Activated effector memory CD4-positive, alpha-beta T cell treated with Interleukin-2 at 50 U/mL for 16 hours (primary cell): ENCODE data around the gene SUMO4.
"Not testable (repeated sequence)": the region's sequence is repeated elsewhere in the genome, so short reads cannot be mapped to it uniquely, and the experiment has no call there.

Experiments
- DNase-seq: peaks from one replicate; pipeline ENCODE4 v3.0.0-alpha.2; 2020

The SUMO4 gene

GRCh38 chr6:149435919-149436586 lies 36.0 kb downstream of the SUMO4 start:
- no peak for DNase-seq

GRCh38 chr6:149436647-149437046 lies 36.6 kb downstream of the SUMO4 start:
- DNase-seq, result no peak

- no peak for DNase-seq
Observed at GRCh38 chr6:149437212-149437611, 37.1 kb downstream of the SUMO4 start.

GRCh38 chr6:149438855-149439254 lies 38.8 kb downstream of the SUMO4 start:
- no peak for DNase-seq

GRCh38 chr6:149439626-149440025 lies 39.6 kb downstream of the SUMO4 start:
- no peak for DNase-seq

GRCh38 chr6:149440735-149441671 lies 40.9 kb downstream of the SUMO4 start:
- no peak for DNase-seq

- DNase-seq, result no peak
Observed at GRCh38 chr6:149441740-149442139, 41.7 kb downstream of the SUMO4 start.

GRCh38 chr6:149443411-149444181 lies 43.5 kb downstream of the SUMO4 start:
- no peak for DNase-seq

- DNase-seq, result not testable (repeated sequence)
Observed at GRCh38 chr6:149444360-149445094, 44.5 kb downstream of the SUMO4 start.

GRCh38 chr6:149445095-149445466 lies 45.0 kb downstream of the SUMO4 start:
- DNase-seq, result no peak

GRCh38 chr6:149445573-149445972 lies 45.5 kb downstream of the SUMO4 start:
- no peak for DNase-seq

GRCh38 chr6:149446791-149447376 lies 46.8 kb downstream of the SUMO4 start:
- no peak for DNase-seq

GRCh38 chr6:149448821-149449453 lies 48.9 kb downstream of the SUMO4 start:
- DNase-seq, result no peak

- no peak for DNase-seq
Observed at GRCh38 chr6:149449831-149450678, 50.0 kb downstream of the SUMO4 start.
